Stomach (tissue), 4 donors: ENCODE data around the gene UBD.

Experiments used
- EP300 ChIP-seq: sonication (generic); formaldehyde crosslinking; IDR thresholded peaks from one replicate; pipeline ENCODE4 v1.6.1; 2017; ENCODE audit warnings: antibody characterized with exemption
- POLR2A ChIP-seq, 4 donors: fragments of 450-650 bp; IDR thresholded peaks; one replicate each; pipeline ENCODE4 v1.6.1; 2016; ENCODE audit warnings: antibody characterized with exemption in 4 of 4, control low read depth in 2 of 4, mild to moderate bottlenecking in 1 of 4, moderate library complexity in 1 of 4
- TF ChIP-seq, protein P1 (sequence below), 7 experiments: fragments of 450-650 bp in 4 of 7; fragments of 200-600 bp in 3 of 7; sonication (generic) in 3 of 7; IDR thresholded peaks; one replicate each; pipeline ENCODE4 v1.5.1; 2016 to 2019; ENCODE audit warnings: antibody characterized with exemption in 7 of 7, control low read depth in 2 of 7, mild to moderate bottlenecking in 1 of 7

DNA sequence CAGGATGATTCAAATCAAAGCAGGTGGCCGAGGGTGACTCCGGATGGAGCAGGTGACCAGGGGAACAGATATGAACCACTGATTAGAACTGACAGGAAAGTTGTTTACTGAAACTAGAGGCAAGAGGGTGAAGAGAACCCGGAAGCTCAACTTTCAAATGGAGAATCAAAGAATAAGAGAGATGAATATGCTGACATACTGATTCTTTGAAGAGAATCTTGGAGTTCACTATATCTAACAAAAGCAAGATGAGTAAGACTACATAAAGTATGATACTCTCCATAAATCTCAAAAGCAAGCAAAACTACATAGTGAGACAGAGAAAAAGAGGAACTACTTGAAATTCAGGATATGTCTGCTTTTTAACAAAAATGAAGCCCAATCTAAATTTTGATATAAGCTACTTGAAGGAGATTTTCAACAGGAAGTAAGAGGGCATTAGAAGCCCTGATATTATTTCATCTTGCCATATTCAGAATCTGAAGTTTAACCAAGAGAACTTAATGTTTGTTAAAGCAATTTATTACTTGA, 4.0 kb upstream of the UBD start:
- TF ChIP-seq, protein P1, sequence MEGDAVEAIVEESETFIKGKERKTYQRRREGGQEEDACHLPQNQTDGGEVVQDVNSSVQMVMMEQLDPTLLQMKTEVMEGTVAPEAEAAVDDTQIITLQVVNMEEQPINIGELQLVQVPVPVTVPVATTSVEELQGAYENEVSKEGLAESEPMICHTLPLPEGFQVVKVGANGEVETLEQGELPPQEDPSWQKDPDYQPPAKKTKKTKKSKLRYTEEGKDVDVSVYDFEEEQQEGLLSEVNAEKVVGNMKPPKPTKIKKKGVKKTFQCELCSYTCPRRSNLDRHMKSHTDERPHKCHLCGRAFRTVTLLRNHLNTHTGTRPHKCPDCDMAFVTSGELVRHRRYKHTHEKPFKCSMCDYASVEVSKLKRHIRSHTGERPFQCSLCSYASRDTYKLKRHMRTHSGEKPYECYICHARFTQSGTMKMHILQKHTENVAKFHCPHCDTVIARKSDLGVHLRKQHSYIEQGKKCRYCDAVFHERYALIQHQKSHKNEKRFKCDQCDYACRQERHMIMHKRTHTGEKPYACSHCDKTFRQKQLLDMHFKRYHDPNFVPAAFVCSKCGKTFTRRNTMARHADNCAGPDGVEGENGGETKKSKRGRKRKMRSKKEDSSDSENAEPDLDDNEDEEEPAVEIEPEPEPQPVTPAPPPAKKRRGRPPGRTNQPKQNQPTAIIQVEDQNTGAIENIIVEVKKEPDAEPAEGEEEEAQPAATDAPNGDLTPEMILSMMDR (IDR thresholded peaks at IDR 0.05): no peak
- TF ChIP-seq EP300 (no peak), POLR2A (IDR thresholded peaks at IDR 0.05) (no peak)
